ENCODE data around the gene TMEM272.
A peak's percentile ranks its signal among the peaks of the same experiment; 100 is the strongest.

The TMEM272 gene

GRCh38 chr13:51822106-51822815, 22.7 kb downstream of the TMEM272 start:
- H3K9me3 ChIP-seq (ENCODE audit: control insufficient read depth, insufficient read depth, low read length): no peaks in the 10 kb centered on the region
- H3K36me3 ChIP-seq (ENCODE audit: control insufficient read depth, insufficient read depth, low read length): no peaks in the 10 kb centered on the region
- H3K27me3 ChIP-seq (ENCODE audit: control insufficient read depth, insufficient read depth, low read length): no peaks in the 10 kb centered on the region
- no peak overlapping the region for H3K4me3 ChIP-seq (ENCODE audit: low read depth, low read length)
- peaks cover 10% of the 10 kb centered on the region for H3K4me1 ChIP-seq (ENCODE audit: control insufficient read depth, insufficient read depth, low read length)
- no peak overlapping the region for H3K9ac ChIP-seq (ENCODE audit: low read depth, low read length)

- Histone ChIP-seq H3K4me1 (ENCODE audit: control insufficient read depth, insufficient read depth, low read length) (peaks cover 10% of the 10 kb centered on the region), H3K9me3 (ENCODE audit: control insufficient read depth, insufficient read depth, low read length) (no peaks in the 10 kb centered on the region), H3K9ac (ENCODE audit: low read depth, low read length) (no peak overlapping the region), H3K4me3 (ENCODE audit: low read depth, low read length) (no peak overlapping the region), H3K36me3 (ENCODE audit: control insufficient read depth, insufficient read depth, low read length) (no peaks in the 10 kb centered on the region), H3K27me3 (ENCODE audit: control insufficient read depth, insufficient read depth, low read length) (no peaks in the 10 kb centered on the region)
Observed at GRCh38 chr13:51821606-51822005, 23.4 kb downstream of the TMEM272 start.

- Histone ChIP-seq H3K9ac (ENCODE audit: low read depth, low read length) (no peak overlapping the region), H3K27me3 (ENCODE audit: control insufficient read depth, insufficient read depth, low read length) (peaks cover 5% of the 10 kb centered on the region), H3K36me3 (ENCODE audit: control insufficient read depth, insufficient read depth, low read length) (no peaks in the 10 kb centered on the region), H3K4me3 (ENCODE audit: low read depth, low read length) (no peak overlapping the region), H3K9me3 (ENCODE audit: control insufficient read depth, insufficient read depth, low read length) (no peaks in the 10 kb centered on the region), H3K4me1 (ENCODE audit: control insufficient read depth, insufficient read depth, low read length) (peaks cover 12% of the 10 kb centered on the region)
Observed at GRCh38 chr13:51820016-51820597, 24.9 kb downstream of the TMEM272 start.

- peaks cover 12% of the 10 kb centered on the region for H3K4me1 ChIP-seq (ENCODE audit: control insufficient read depth, insufficient read depth, low read length)
- H3K9me3 ChIP-seq (ENCODE audit: control insufficient read depth, insufficient read depth, low read length): no peaks in the 10 kb centered on the region
- H3K4me3 ChIP-seq (ENCODE audit: low read depth, low read length): no peak overlapping the region
- peaks cover 5% of the 10 kb centered on the region for H3K27me3 ChIP-seq (ENCODE audit: control insufficient read depth, insufficient read depth, low read length)
- no peak overlapping the region for H3K9ac ChIP-seq (ENCODE audit: low read depth, low read length)
- no peaks in the 10 kb centered on the region for H3K36me3 ChIP-seq (ENCODE audit: control insufficient read depth, insufficient read depth, low read length)
Observed at GRCh38 chr13:51819544-51819943, 25.4 kb downstream of the TMEM272 start.

- Histone ChIP-seq H3K4me1 (ENCODE audit: control insufficient read depth, insufficient read depth, low read length) (peaks cover 12% of the 10 kb centered on the region), H3K27me3 (ENCODE audit: control insufficient read depth, insufficient read depth, low read length) (peaks cover 5% of the 10 kb centered on the region), H3K9me3 (ENCODE audit: control insufficient read depth, insufficient read depth, low read length) (no peaks in the 10 kb centered on the region), H3K36me3 (ENCODE audit: control insufficient read depth, insufficient read depth, low read length) (no peaks in the 10 kb centered on the region), H3K9ac (ENCODE audit: low read depth, low read length) (no peak overlapping the region), H3K4me3 (ENCODE audit: low read depth, low read length) (no peak overlapping the region)
Observed at GRCh38 chr13:51818781-51819511, 26.0 kb downstream of the TMEM272 start.

GRCh38 chr13:51818276-51818675, 26.7 kb downstream of the TMEM272 start:
- Histone ChIP-seq H3K9ac (ENCODE audit: low read depth, low read length) (no peak overlapping the region), H3K4me3 (ENCODE audit: low read depth, low read length) (no peak overlapping the region), H3K4me1 (ENCODE audit: control insufficient read depth, insufficient read depth, low read length) (peaks cover 12% of the 10 kb centered on the region), H3K9me3 (ENCODE audit: control insufficient read depth, insufficient read depth, low read length) (no peaks in the 10 kb centered on the region), H3K27me3 (ENCODE audit: control insufficient read depth, insufficient read depth, low read length) (peaks cover 5% of the 10 kb centered on the region), H3K36me3 (ENCODE audit: control insufficient read depth, insufficient read depth, low read length) (no peaks in the 10 kb centered on the region)

- Histone ChIP-seq H3K4me1 (ENCODE audit: control insufficient read depth, insufficient read depth, low read length) (peaks cover 12% of the 10 kb centered on the region), H3K36me3 (ENCODE audit: control insufficient read depth, insufficient read depth, low read length) (no peaks in the 10 kb centered on the region), H3K9ac (ENCODE audit: low read depth, low read length) (no peak overlapping the region), H3K9me3 (ENCODE audit: control insufficient read depth, insufficient read depth, low read length) (no peaks in the 10 kb centered on the region), H3K4me3 (ENCODE audit: low read depth, low read length) (no peak overlapping the region), H3K27me3 (ENCODE audit: control insufficient read depth, insufficient read depth, low read length) (peaks cover 5% of the 10 kb centered on the region)
Observed at GRCh38 chr13:51817717-51818116, 27.3 kb downstream of the TMEM272 start.

GRCh38 chr13:51816604-51817249, 28.2 kb downstream of the TMEM272 start:
- Histone ChIP-seq H3K27me3 (ENCODE audit: control insufficient read depth, insufficient read depth, low read length) (peaks cover 5% of the 10 kb centered on the region), H3K9me3 (ENCODE audit: control insufficient read depth, insufficient read depth, low read length) (no peaks in the 10 kb centered on the region), H3K4me3 (ENCODE audit: low read depth, low read length) (no peak overlapping the region), H3K4me1 (ENCODE audit: control insufficient read depth, insufficient read depth, low read length) (peaks cover 12% of the 10 kb centered on the region), H3K9ac (ENCODE audit: low read depth, low read length) (no peak overlapping the region), H3K36me3 (ENCODE audit: control insufficient read depth, insufficient read depth, low read length) (no peaks in the 10 kb centered on the region)

GRCh38 chr13:51815848-51816247, 29.1 kb downstream of the TMEM272 start:
- H3K36me3 ChIP-seq (ENCODE audit: control insufficient read depth, insufficient read depth, low read length): no peaks in the 10 kb centered on the region
- no peak overlapping the region for H3K4me3 ChIP-seq (ENCODE audit: low read depth, low read length)
- peaks cover 13% of the 10 kb centered on the region for H3K4me1 ChIP-seq (ENCODE audit: control insufficient read depth, insufficient read depth, low read length)
- H3K9me3 ChIP-seq (ENCODE audit: control insufficient read depth, insufficient read depth, low read length): no peaks in the 10 kb centered on the region
- peaks cover 5% of the 10 kb centered on the region for H3K27me3 ChIP-seq (ENCODE audit: control insufficient read depth, insufficient read depth, low read length)
- no peak overlapping the region for H3K9ac ChIP-seq (ENCODE audit: low read depth, low read length)

- Histone ChIP-seq H3K36me3 (ENCODE audit: control insufficient read depth, insufficient read depth, low read length) (no peaks in the 10 kb centered on the region), H3K4me3 (ENCODE audit: low read depth, low read length) (peak overlapping the region; percentile 4), H3K4me1 (ENCODE audit: control insufficient read depth, insufficient read depth, low read length) (peaks cover 15% of the 10 kb centered on the region), H3K9me3 (ENCODE audit: control insufficient read depth, insufficient read depth, low read length) (no peaks in the 10 kb centered on the region), H3K9ac (ENCODE audit: low read depth, low read length) (no peak overlapping the region), H3K27me3 (ENCODE audit: control insufficient read depth, insufficient read depth, low read length) (peaks cover 5% of the 10 kb centered on the region)
Observed at GRCh38 chr13:51814825-51815650, 29.9 kb downstream of the TMEM272 start.

- Histone ChIP-seq H3K9ac (ENCODE audit: low read depth, low read length) (no peak overlapping the region), H3K4me1 (ENCODE audit: control insufficient read depth, insufficient read depth, low read length) (peaks cover 10% of the 10 kb centered on the region)
Observed at GRCh38 chr13:51814071-51814470, 30.9 kb downstream of the TMEM272 start.

More at GRCh38 chr13:51814071-51814470, 30.9 kb downstream of the TMEM272 start:
- Histone ChIP-seq H3K9me3 (ENCODE audit: control insufficient read depth, insufficient read depth, low read length) (no peaks in the 10 kb centered on the region), H3K27me3 (ENCODE audit: control insufficient read depth, insufficient read depth, low read length) (peaks cover 5% of the 10 kb centered on the region), H3K4me3 (ENCODE audit: low read depth, low read length) (no peak overlapping the region), H3K36me3 (ENCODE audit: control insufficient read depth, insufficient read depth, low read length) (no peaks in the 10 kb centered on the region)
